ENCODE data around the gene BID. TPM values are rescaled to one million over a fixed set of nuclear protein-coding genes. Genes with fewer than 3 reads are reported as not detected.

Gene BID
- total and polyA plus RNA-seq, 2 of the 4 experiments (the other 2 are of a cell fraction) = 69.5 to 240 TPM

DNA sequence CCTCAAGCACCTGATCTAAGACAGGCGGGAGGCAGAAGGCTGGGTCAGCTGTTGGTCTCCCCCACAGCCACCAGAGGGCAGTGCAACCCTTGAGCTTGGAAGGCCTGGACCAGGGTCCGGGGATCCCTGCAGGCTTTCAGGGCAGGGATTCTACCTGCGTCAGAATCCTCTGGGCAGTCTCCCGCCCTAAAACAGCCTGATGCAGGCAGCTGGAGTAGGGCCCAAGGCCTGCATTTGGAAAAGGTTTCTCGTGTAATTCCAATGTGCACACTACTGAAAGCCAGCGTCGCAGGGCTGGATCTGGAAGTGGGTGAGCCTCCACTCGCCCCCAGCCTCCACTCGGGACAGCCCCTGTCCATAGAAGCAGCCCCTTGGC is 31.8 kb downstream of the BID start:
- Histone ChIP-seq H4K91ac (ENCODE audit: insufficient read depth, low read depth, low read length) (no peak overlapping the region), H3K4me1 (ENCODE audit: control insufficient read depth, insufficient read depth, low read length) (peaks cover 5% of the 10 kb centered on the region; the same call in 1 of the 2 replicates), H3K9me1 (ENCODE audit: insufficient read depth, low read length) (no peaks in the 10 kb centered on the region), H3K27me3 (ENCODE audit: control insufficient read depth, insufficient read depth, low read length) (no peaks in the 10 kb centered on the region), H2BK5ac (ENCODE audit: low read depth, low read length, poor library complexity, severe bottlenecking) (no peak overlapping the region), H4K5ac (ENCODE audit: low read depth, low read length) (no peak overlapping the region), H3K4me2 (ENCODE audit: low read depth, low read length) (no peak overlapping the region), H3K36me3 (ENCODE audit: control insufficient read depth, insufficient read depth, low read length) (peaks cover 14% of the 10 kb centered on the region), H3K4me3 (ENCODE audit: insufficient read depth, low read depth, low read length) (no peak overlapping the region), H2AK5ac (ENCODE audit: low read depth, low read length) (no peak overlapping the region), H4K20me1 (ENCODE audit: insufficient read depth, low read length) (peaks cover 14% of the 10 kb centered on the region), H2AFZ (replicated peaks; ENCODE audit: low read length, poor library complexity) (peak overlapping the region; percentile 55), H3K4ac (ENCODE audit: low read depth, low read length) (no peak overlapping the region), H3K9ac (ENCODE audit: low read depth, low read length) (no peak overlapping the region), H4K8ac (ENCODE audit: low read depth in 2 of 2, low read length in 2 of 2) (no peak overlapping the region), H3K23ac (ENCODE audit: low read depth, low read length) (no peak overlapping the region), H3K79me1 (ENCODE audit: low read depth in 1 of 2, low read length in 2 of 2) (peaks cover 10 to 18% of the 10 kb centered on the region in 2 experiments; a peak in 3 of 4 replicates), H2BK20ac (ENCODE audit: low read depth, low read length) (no peak overlapping the region), H3K18ac (ENCODE audit: low read depth, low read length) (no peak overlapping the region), H2AK9ac (replicated peaks; ENCODE audit: low read depth, low read length, poor library complexity) (no peak overlapping the region), H3K27ac (ENCODE audit: insufficient read depth, low read length) (no peak overlapping the region), H3K14ac (replicated peaks; ENCODE audit: low read depth, low read length) (no peak overlapping the region), H3K9me3 (ENCODE audit: control insufficient read depth, insufficient read depth, low read length) (no peaks in the 10 kb centered on the region), H2BK15ac (ENCODE audit: low read depth, low read length) (no peak overlapping the region), H3K56ac (ENCODE audit: extremely low read depth, insufficient read depth, low read length) (no peak overlapping the region), H2BK120ac (ENCODE audit: low read depth, low read length) (no peak overlapping the region)
- POLR2A ChIA-PET (ENCODE audit: unreplicated experiment) = no interaction called here
- dilution Hi-C loops (cut with HindIII; ENCODE audit: low sequenced_read_pairs, unreplicated experiment) = no loop called here
- DNase-seq = peak; percentile 66
- TF ChIP-seq NFE2L2 (IDR thresholded peaks at IDR 0.05; ENCODE audit: low read depth, low read length) (no peak), MAFK (IDR thresholded peaks at IDR 0.05; ENCODE audit: low read depth, low read length) (no peak), SMC3 (IDR thresholded peaks at IDR 0.05; ENCODE audit: low read depth, low read length) (peak; percentile 74), RCOR1 (IDR thresholded peaks at IDR 0.05; ENCODE audit: insufficient replicate concordance, low read length) (no peak), RAD21 (IDR thresholded peaks at IDR 0.05; ENCODE audit: low read length) (peak; percentile 81), CEBPB (IDR thresholded peaks at IDR 0.05; ENCODE audit: low read depth, low read length) (no peak)
- TF ChIP-seq, protein P1, sequence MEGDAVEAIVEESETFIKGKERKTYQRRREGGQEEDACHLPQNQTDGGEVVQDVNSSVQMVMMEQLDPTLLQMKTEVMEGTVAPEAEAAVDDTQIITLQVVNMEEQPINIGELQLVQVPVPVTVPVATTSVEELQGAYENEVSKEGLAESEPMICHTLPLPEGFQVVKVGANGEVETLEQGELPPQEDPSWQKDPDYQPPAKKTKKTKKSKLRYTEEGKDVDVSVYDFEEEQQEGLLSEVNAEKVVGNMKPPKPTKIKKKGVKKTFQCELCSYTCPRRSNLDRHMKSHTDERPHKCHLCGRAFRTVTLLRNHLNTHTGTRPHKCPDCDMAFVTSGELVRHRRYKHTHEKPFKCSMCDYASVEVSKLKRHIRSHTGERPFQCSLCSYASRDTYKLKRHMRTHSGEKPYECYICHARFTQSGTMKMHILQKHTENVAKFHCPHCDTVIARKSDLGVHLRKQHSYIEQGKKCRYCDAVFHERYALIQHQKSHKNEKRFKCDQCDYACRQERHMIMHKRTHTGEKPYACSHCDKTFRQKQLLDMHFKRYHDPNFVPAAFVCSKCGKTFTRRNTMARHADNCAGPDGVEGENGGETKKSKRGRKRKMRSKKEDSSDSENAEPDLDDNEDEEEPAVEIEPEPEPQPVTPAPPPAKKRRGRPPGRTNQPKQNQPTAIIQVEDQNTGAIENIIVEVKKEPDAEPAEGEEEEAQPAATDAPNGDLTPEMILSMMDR (conservative IDR thresholded peaks at IDR 0.05; ENCODE audit: low read depth, low read length) = peak; percentile 69
- TF ChIP-seq, protein P2, sequence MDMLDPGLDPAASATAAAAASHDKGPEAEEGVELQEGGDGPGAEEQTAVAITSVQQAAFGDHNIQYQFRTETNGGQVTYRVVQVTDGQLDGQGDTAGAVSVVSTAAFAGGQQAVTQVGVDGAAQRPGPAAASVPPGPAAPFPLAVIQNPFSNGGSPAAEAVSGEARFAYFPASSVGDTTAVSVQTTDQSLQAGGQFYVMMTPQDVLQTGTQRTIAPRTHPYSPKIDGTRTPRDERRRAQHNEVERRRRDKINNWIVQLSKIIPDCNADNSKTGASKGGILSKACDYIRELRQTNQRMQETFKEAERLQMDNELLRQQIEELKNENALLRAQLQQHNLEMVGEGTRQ (IDR thresholded peaks at IDR 0.05; ENCODE audit: low read depth, low read length) = no peak
- no TSS peak for BruUV-seq (replicated peaks)
- ATAC-seq (ENCODE audit: low read depth) = peak; percentile 85
- 91% methylated on average over 5 of the region's 9 CpGs; no CpG with 5 or more reads in 1 of the 2 experiments for WGBS, 2 experiments (ENCODE audit: extremely low coverage in 2 of 2, insufficient read length in 1 of 2)
- CTCF ChIA-PET = interaction anchor here (0.9 to 2.2 kb wide), 7 partner anchors 12 to 187 kb away, joined by 3 to 9 read pairs (median 4); no protein-coding TSS in a partner anchor
- intact Hi-C loops (cut with micrococcal nuclease) = loop anchor here (5.0 kb wide), 2 partner anchors 185 to 335 kb away; partner anchors contain the start of gene PEX26
- in situ Hi-C loops (cut with MboI; ENCODE audit: low sequenced_read_pairs) = no loop called here
